Breast epithelium (tissue), 4 donors: ENCODE measurements around the gene CPB1. TPM values are rescaled to one million over a fixed set of nuclear protein-coding genes. Genes with fewer than 3 reads are reported as not detected.

Experiments
- DNase-seq, 2 donors: peaks; one replicate each; pipeline ENCODE4 v3.0.0-alpha.2; 2019; ENCODE audit warnings: low spot score in 2 of 2
- H3K27ac ChIP-seq, 2 donors: fragments of 200-600 bp; sonication (generic) in 1 of 2; one replicate each; pipeline ENCODE4 v1.5.1; 2016 to 2019; ENCODE audit warnings: mild to moderate bottlenecking in 1 of 2
- H3K27me3 ChIP-seq, 2 donors: fragments of 200-600 bp; sonication (generic) in 1 of 2; one replicate each; pipeline versions ENCODE4 v1.5.1 to v1.6.0; 2017 to 2019; ENCODE audit warnings: control low read depth in 1 of 2, mild to moderate bottlenecking in 1 of 2
- H3K36me3 ChIP-seq: fragments of 200-600 bp; one replicate; pipeline ENCODE4 v1.5.1; 2019
- H3K4me1 ChIP-seq, 2 donors: fragments of 200-600 bp; sonication (generic); one replicate each; pipeline ENCODE4 v1.5.1; 2016 to 2019; ENCODE audit warnings: control low read depth in 1 of 2
- H3K4me3 ChIP-seq, 3 donors: fragments of 200-600 bp; sonication (generic); 1 replicate in 2 of 3; 2 replicates in 1 of 3; pipeline ENCODE4 v1.5.1; 2016 to 2019; ENCODE audit warnings: mild to moderate bottlenecking in 3 of 3, moderate library complexity in 2 of 3
- H3K9me3 ChIP-seq, 2 donors: fragments of 200-600 bp; sonication (generic) in 1 of 2; one replicate each; pipeline ENCODE4 v1.5.1; 2016 to 2019; ENCODE audit warnings: control low read depth in 1 of 2
- CTCF ChIP-seq, 3 donors: fragments of 450-650 bp; IDR thresholded peaks; one replicate each; pipeline ENCODE4 v1.5.1; 2016 to 2017; ENCODE audit warnings: antibody characterized with exemption in 3 of 3, mild to moderate bottlenecking in 3 of 3, moderate library complexity in 3 of 3
- POLR2A ChIP-seq: fragments of 450-650 bp; IDR thresholded peaks from one replicate; pipeline ENCODE4 v1.6.1; 2016; ENCODE audit warnings: antibody characterized with exemption, mild to moderate bottlenecking, moderate library complexity
- POLR2AphosphoS5 ChIP-seq, 3 donors: sonication (generic); formaldehyde crosslinking; IDR thresholded peaks; one replicate each; pipeline ENCODE4 v1.6.1; 2017; ENCODE audit warnings: antibody characterized with exemption in 3 of 3
- intact Hi-C: fragments of 100-400 bp; cut with DNase I; formaldehyde crosslinking; loops from one replicate; pipeline ENCODE4 v1.15.1; 2023; ENCODE audit warnings: low total_unique reads
- total RNA-seq, 3 donors: library from RNA; depleted of rRNA; stranded (reverse); fragments of >200 nt; gene quantifications; one replicate each; pipeline ENCODE4 v1.1.0, GENCODE V29; 2016

The CPB1 gene
- total RNA-seq, 3 donors from 2014 or later, result 3.4 to 33.8 (median 14.9) TPM

GRCh38 chr3:148845756-148846395, 18.3 kb downstream of the CPB1 start:
- Histone ChIP-seq H3K27ac (no peak overlapping the region), H3K36me3 (no peaks in the 10 kb centered on the region), H3K9me3 (no peaks in the 10 kb centered on the region), H3K4me1 (no peaks in the 10 kb centered on the region), H3K4me3 (no peak overlapping the region), H3K27me3 (no peaks in the 10 kb centered on the region)
- DNase-seq, result no peak
- no peak for TF ChIP-seq CTCF (IDR thresholded peaks at IDR 0.05)
- no peak for TF ChIP-seq POLR2A
- TF ChIP-seq POLR2AphosphoS5 (IDR thresholded peaks at IDR 0.05), result no peak
- intact Hi-C loops, result no loop called here

GRCh38 chr3:148847351-148847750, 19.7 kb downstream of the CPB1 start:
- TF ChIP-seq POLR2AphosphoS5 (IDR thresholded peaks at IDR 0.05) (no peak), POLR2A (no peak), CTCF (IDR thresholded peaks at IDR 0.05) (no peak)
- Histone ChIP-seq H3K36me3 (no peaks in the 10 kb centered on the region), H3K4me1 (no peaks in the 10 kb centered on the region), H3K4me3 (no peak overlapping the region), H3K9me3 (no peaks in the 10 kb centered on the region), H3K27ac (no peak overlapping the region), H3K27me3 (no peaks in the 10 kb centered on the region)
- intact Hi-C loops, result no loop called here
- DNase-seq, result no peak

GRCh38 chr3:148848410-148848809, 20.8 kb downstream of the CPB1 start:
- intact Hi-C loops, result no loop called here
- Histone ChIP-seq H3K4me3 (no peak overlapping the region), H3K36me3 (no peaks in the 10 kb centered on the region), H3K9me3 (no peaks in the 10 kb centered on the region), H3K4me1 (no peaks in the 10 kb centered on the region), H3K27me3 (no peaks in the 10 kb centered on the region), H3K27ac (no peak overlapping the region)
- no peak for TF ChIP-seq POLR2A
- TF ChIP-seq CTCF (IDR thresholded peaks at IDR 0.05), result no peak
- no peak for TF ChIP-seq POLR2AphosphoS5 (IDR thresholded peaks at IDR 0.05)
- DNase-seq, result no peak

- Histone ChIP-seq H3K4me3 (no peak overlapping the region), H3K27me3 (no peaks in the 10 kb centered on the region), H3K27ac (no peak overlapping the region), H3K36me3 (no peaks in the 10 kb centered on the region), H3K4me1 (no peaks in the 10 kb centered on the region), H3K9me3 (no peaks in the 10 kb centered on the region)
- intact Hi-C loops, result no loop called here
- TF ChIP-seq CTCF (IDR thresholded peaks at IDR 0.05) (no peak), POLR2A (no peak), POLR2AphosphoS5 (IDR thresholded peaks at IDR 0.05) (no peak)
- DNase-seq, result no peak
These were observed 24.8 kb downstream of the CPB1 start for GRCh38 chr3:148852271-148852992.

DNA sequence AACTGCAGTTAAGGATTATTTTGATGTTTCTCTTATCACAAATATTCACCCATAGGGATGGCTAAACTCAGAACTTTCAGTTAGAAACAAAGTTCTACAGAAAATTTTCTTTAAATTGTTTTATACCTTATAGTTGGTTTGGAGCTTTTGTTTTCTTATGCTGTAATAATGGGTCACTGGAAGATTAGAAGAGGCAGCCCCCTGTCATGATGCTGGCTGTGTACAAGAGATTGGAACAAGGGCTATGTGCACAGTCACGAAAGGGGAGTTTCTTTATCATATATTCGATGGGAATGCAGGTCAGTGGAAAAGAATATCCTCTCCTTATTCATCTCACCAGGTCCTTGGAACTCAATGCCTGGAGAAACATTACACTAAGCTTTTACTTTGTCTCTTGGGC, 25.5 kb downstream of the CPB1 start:
- no peak for TF ChIP-seq POLR2A
- no peak for TF ChIP-seq CTCF (IDR thresholded peaks at IDR 0.05)
- TF ChIP-seq POLR2AphosphoS5 (IDR thresholded peaks at IDR 0.05), result no peak
- Histone ChIP-seq H3K27ac (no peak overlapping the region), H3K27me3 (no peaks in the 10 kb centered on the region), H3K36me3 (no peaks in the 10 kb centered on the region), H3K4me1 (no peaks in the 10 kb centered on the region), H3K9me3 (no peaks in the 10 kb centered on the region), H3K4me3 (no peak overlapping the region)
- intact Hi-C loops, result no loop called here
- DNase-seq, result no peak
